ENCODE measurements around the gene KCNT2.

GRCh38 chr1:196183941-196184340 lies 424.3 kb downstream of the KCNT2 start:
- TF ChIP-seq, protein P1, sequence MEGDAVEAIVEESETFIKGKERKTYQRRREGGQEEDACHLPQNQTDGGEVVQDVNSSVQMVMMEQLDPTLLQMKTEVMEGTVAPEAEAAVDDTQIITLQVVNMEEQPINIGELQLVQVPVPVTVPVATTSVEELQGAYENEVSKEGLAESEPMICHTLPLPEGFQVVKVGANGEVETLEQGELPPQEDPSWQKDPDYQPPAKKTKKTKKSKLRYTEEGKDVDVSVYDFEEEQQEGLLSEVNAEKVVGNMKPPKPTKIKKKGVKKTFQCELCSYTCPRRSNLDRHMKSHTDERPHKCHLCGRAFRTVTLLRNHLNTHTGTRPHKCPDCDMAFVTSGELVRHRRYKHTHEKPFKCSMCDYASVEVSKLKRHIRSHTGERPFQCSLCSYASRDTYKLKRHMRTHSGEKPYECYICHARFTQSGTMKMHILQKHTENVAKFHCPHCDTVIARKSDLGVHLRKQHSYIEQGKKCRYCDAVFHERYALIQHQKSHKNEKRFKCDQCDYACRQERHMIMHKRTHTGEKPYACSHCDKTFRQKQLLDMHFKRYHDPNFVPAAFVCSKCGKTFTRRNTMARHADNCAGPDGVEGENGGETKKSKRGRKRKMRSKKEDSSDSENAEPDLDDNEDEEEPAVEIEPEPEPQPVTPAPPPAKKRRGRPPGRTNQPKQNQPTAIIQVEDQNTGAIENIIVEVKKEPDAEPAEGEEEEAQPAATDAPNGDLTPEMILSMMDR (IDR thresholded peaks at IDR 0.05; ENCODE audit: low read depth, low read length), result no peak
- no peak for TF ChIP-seq EZH2phosphoT487 (IDR thresholded peaks at IDR 0.05; ENCODE audit: low read depth)

Data from OCI-LY3 (cell line).